CD4-positive, alpha-beta T cell treated with Interleukin-17A for 4 hours (primary cell): ENCODE results near the gene SCLY.
"Not testable (repeated sequence)": the region's sequence is repeated elsewhere in the genome, so short reads cannot be mapped to it uniquely, and the experiment has no call there.

Experiments
- DNase-seq: peaks from one replicate; pipeline ENCODE4 v3.0.0-alpha.2; 2020; ENCODE audit warnings: mixed read lengths

Gene SCLY

DNA sequence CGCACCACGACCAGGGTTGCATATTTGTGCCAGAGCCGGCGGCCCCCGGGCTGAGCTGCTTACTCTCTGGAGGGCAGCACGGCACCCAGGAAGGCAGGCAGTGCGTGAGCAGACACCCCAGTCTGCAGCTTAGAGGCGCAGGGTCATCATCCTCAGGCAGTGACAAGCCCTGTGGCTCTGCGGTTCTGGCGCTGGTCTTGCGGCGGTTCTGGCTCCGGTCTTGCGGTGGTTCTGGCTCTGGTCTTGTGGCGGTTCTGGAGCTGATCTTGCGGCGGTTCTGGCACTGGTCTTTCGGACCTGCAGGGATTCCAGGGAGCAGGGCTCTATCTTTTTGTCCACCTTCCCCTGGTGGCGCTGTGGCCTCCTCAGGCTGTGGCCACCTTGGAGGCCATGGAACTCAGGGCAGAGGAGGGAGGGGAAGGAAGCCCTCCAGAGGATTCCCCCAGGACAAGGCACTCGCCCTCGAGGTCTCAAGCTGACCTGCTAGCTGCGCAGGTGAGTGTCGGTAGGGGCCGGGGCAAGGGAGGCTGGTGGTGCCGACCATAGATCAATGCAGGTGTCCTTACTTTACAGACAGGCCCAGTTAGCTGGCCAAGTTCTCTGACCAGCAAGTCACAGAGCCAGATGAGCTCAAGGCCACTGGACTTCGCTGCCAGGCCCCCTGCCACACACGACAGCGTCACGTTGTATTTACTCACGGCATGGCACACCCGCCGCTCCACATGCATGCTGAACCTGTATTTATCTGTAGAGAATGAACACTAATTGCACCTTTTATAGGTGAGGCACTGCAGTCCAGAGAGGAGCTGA, 54.3 kb downstream of the SCLY start:
- no peak for DNase-seq

DNA sequence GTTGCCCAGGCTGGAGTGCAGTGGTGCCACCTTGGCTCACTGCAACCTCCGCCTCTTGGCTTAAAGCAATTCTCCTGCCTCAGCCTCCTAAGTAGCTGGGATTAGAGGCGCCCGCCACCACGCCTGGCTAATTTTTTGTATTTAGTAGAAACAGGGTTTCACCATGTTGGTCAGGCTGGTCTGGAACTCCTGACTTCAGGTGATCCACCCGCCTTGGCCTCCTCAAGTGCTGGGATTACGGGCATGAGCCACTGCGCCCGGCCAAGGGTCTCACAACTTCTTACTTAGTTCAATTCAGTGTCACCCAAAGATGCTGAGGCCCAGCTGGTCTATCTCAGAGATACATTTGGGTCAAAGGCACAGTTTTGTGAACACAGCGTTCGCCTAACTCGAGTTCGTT, 54.9 kb downstream of the SCLY start:
- not testable (repeated sequence) for DNase-seq

- DNase-seq: no peak
These were observed 55.7 kb downstream of the SCLY start for GRCh38 chr2:238116298-238117198.

DNA sequence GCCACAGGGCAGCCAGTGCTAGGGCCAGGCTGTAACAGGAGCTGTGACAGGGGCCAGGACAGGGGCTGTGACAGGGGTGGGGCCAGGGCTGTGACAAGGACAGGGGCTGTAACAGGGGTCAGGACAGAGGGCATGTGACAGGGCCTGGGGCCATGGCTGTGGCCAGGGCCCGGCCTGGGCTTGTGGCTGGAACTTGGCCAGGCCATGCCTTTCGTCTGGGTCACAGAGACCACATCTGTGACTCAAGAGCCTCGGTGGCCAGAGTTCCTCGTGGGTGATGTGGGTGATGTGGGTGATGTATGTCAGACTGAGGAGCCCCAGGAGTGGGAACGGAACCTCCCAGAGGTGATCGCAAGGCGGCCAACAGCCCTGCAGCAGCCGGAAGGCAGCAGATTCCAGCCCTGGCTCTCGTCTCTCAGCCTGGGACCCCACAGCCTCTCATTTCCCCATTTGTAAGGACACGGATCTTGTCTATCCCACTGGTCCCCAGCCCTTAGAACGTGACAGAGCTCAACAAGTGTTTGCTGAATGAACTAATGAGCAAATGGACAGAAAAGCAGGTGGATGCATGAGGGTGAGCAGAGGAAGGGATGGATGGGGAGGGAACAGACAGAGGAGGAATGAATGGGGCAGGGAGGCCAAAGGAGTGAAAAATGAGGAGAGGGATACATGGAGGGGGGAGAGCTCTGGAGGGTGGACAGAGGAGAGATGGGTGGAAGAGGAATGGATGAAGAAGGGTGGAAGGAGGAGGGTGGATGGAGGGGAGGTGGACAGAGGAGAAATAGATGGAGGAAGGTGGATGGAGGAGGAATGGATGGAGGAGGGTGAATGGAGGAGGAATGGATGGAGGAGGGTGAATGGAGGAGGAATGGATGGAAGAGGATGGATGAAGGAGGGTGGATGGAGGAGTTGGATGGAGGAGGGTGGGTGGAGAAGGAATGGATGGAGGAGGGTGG, 56.7 kb downstream of the SCLY start:
- no peak for DNase-seq

DNA sequence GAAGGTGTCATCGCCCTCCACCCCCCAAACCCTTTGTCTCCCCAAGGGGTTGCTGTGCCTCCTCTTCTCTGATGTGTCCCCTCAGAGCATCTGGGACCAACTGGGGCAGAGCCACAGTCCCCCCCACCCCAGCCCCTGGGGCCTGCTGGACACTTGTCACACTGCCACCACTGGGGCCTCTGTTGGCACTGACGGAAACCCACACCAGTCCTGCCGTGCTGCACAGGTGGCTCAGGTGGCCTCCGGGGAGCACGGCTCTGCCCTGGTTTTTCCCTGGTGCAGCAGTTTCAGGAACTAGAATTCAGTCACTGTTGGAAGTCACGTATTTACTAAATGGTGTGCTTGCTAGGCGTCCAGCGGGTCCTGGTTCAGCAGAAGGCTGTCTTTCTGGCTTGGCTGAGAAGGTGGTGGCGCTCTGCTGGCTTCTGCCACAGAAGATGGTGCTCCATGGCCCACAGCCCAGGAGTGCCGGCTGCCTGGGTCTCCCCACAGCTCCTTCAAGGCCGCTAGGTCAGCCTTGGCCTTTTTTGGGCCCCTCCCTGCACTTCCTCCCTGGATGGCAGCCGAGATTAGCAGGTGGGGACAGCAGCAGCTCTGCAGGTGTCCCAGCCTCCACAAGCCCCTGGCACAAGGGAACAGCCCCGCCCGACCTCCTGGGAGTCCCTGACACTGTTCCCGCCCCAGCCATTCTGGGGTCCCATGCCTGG, 59.1 kb downstream of the SCLY start:
- DNase-seq: no peak

- DNase-seq: no peak
These were observed 59.9 kb downstream of the SCLY start for GRCh38 chr2:238120463-238121298.

GRCh38 chr2:238121511-238122286, 60.9 kb downstream of the SCLY start:
- no peak for DNase-seq

- DNase-seq: no peak
These were observed 61.8 kb downstream of the SCLY start for GRCh38 chr2:238122287-238123217.

DNA sequence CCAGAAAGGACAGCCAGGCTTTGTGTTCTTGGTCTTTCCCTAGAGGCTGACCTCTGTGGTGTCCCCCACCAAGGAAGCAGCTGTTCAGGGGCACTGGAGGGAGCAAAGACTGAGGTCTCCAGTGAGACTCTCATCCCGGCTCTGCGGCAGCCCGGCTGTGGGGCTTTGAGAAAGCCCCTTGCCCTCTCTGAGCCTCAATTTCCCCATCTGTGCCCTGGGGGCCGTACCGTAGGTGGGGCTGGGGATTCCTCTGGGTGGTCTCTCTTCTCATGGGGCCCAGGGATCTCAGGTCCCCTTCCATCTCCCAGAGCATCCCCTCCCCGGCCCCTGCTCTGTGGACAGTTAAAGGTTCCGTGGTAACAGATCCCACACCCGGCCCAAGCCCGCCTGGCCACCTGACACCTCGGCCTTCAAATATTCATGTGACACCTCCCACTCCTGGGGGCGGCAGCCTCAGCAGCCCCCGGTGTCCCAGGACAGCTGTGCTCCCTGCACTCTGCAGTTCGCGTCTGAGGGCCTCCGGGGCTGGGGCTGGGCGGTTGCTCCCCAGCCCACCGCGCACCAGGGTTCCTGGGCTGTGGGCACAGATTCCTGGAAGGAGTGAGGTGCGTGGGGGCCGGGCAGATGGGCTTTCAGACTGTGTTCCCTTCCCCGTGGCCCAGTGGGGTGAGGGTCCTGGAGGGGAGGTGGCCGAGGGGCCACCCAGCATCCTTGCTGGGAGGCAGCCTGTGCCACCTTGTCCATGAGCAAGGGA, 62.6 kb downstream of the SCLY start:
- DNase-seq: no peak

DNA sequence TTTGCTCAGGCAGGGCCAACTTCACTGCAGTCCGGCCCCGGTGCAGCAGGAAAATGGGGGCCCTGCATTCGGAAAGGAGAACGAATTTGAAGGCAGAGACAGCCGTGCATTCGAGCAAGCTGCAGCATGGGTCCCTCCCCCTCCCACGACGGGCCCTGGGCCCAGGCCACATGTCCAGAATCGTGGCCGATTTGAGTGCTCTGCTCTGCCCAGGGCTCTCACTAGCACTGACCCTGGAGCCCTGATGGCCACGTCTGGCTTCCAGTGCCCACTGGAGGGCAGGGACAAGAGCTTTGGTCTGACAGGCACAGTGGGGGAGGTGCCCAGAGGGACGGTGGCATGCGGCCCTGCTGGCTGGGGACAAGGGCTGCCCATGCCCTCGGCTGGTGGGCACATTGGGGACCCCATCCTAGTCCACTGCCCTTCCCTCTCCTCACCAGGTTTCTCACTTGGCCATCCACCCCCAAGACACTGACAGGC, 63.2 kb downstream of the SCLY start:
- DNase-seq: no peak

DNA sequence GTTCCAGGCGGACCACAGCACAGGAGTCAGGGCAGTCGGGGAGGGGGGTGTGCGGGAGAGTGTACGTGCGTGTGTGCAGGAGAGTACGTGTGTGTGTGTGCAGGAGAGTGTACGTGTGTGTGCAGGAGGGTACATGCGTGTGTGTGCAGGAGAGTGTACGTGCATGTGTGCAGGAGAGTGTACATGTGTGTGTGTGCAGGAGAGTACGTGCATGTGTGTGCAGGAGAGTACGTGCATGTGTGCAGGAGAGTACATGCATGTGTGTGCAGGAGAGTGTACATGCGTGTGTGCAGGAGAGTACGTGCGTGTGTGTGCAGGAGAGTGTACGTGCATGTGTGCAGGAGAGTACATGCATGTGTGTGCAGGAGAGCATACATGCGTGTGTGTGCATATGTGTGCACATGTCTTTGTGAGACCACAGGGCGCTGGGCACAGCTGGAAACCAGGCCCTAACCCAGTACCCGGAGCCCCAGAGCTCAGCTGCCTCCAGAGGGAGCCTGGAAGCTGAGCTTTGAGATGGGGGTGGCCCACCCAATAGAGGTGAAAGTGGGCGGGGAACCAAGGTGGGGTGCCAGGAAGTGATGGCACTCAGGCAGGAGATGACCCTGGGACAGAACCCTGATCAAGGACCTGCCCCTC, 63.8 kb downstream of the SCLY start:
- DNase-seq: no peak

DNA sequence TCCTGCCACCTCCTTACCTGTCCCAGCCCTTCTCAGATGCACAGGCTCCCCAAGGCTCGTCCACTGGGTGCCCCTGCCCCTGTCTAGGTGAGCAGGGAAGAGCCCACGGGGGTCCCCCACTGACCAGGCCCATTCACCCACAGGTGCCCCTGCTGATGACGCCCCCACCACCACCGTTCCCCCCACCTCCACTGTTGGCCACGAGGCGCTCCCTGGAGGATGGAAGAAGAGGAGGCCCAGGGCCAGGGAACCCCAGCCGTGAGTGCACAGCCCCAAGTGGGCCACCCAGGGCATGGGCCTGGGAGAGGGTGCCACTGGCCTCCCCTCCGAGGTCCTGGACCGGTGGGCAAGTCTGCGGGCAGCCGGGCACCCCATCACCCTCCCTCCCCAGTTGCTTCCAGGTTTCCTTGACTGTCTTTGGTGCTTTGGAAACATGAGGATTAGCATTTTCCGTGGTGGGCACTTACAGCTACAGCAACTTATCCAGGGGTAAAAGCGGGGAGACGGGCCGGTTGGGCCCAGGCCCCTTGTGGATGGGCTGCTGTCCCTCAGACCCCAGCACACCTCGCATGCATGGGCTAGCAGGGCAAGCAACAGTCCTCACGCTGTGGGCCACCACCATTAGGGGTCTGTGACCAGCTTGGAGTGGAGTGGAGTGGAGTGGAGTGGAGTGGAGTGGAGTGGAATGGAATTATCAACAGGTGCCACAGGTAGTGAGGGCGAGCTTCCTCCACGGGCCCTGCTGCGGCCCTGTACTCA, 64.5 kb downstream of the SCLY start:
- no peak for DNase-seq

DNA sequence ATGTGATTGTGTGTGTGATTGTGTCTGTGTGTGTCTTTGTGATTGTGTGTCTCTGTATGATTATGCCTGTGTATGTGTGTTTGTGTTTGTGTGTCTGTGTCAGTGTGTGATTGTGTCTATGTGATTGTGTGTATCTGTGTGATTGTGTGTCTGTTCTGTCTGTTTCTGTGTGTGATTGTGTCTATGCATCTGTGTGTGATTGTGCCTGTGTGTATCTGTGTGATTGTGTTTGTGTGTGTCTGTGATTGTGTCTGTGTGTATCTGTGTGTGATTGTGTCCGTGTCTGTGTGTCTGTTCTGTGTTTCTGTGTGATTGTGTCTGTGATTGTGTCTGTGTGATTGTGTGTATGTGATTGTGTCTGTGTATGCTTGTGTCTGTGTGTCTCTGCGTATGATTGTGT, 65.5 kb downstream of the SCLY start:
- DNase-seq: no peak

- no peak for DNase-seq
These were observed 66.0 kb downstream of the SCLY start for GRCh38 chr2:238126775-238127164.

- no peak for DNase-seq
These were observed 66.6 kb downstream of the SCLY start for GRCh38 chr2:238127165-238128060.

GRCh38 chr2:238128061-238128440, 67.2 kb downstream of the SCLY start:
- no peak for DNase-seq
